OCI-LY3 (cell line): Measurements from ENCODE around the gene SEL1L2.

Experiments
- EZH2phosphoT487 ChIP-seq: fragments of 200-600 bp; shearing (Covaris generic); IDR thresholded peaks from 2 replicates; pipeline ENCODE4 v1.6.1; 2018; ENCODE audit warnings: antibody characterized with exemption, mixed run types, low read depth
- TF ChIP-seq, protein P1 (sequence below): fragments of 200-600, 300-600 bp; sonication (generic); IDR thresholded peaks from 2 replicates; pipeline ENCODE4 v1.5.1; 2014; ENCODE audit warnings: antibody characterized with exemption, low read length, low read depth

GRCh38 chr20:13922241-13922640, 68.2 kb downstream of the SEL1L2 start:
- TF ChIP-seq, protein P1, sequence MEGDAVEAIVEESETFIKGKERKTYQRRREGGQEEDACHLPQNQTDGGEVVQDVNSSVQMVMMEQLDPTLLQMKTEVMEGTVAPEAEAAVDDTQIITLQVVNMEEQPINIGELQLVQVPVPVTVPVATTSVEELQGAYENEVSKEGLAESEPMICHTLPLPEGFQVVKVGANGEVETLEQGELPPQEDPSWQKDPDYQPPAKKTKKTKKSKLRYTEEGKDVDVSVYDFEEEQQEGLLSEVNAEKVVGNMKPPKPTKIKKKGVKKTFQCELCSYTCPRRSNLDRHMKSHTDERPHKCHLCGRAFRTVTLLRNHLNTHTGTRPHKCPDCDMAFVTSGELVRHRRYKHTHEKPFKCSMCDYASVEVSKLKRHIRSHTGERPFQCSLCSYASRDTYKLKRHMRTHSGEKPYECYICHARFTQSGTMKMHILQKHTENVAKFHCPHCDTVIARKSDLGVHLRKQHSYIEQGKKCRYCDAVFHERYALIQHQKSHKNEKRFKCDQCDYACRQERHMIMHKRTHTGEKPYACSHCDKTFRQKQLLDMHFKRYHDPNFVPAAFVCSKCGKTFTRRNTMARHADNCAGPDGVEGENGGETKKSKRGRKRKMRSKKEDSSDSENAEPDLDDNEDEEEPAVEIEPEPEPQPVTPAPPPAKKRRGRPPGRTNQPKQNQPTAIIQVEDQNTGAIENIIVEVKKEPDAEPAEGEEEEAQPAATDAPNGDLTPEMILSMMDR: no peak
- TF ChIP-seq EZH2phosphoT487: no peak
